H54 (cell line): ENCODE measurements around the gene SPEG.

Experiments
- DNase-seq: peaks from one replicate; pipeline ENCODE4 v3.0.0; 2011; ENCODE audit warnings: low spot score, mixed read lengths; ENCODE audit not compliant: insufficient read length
- FAIRE-seq: peaks from 3 replicates; lab custom pipeline; 2011; peaks lifted over from hg19 to GRCh38; lab: Jason Lieb, UNC
- POLR2A ChIP-seq: IDR thresholded peaks from 2 replicates; pipeline ENCODE4 v1.6.1; 2011; ENCODE audit warnings: low read depth, mild to moderate bottlenecking, low read length

SPEG gene

GRCh38 chr2:219447242-219448098, 12.8 kb downstream of the SPEG start:
- DNase-seq (no peak), FAIRE-seq (no peak)
- no peak for TF ChIP-seq POLR2A

- no peak for TF ChIP-seq POLR2A
- DNase-seq: no peak
- FAIRE-seq: no peak
Observed at GRCh38 chr2:219448099-219448775, 13.6 kb downstream of the SPEG start.

DNA sequence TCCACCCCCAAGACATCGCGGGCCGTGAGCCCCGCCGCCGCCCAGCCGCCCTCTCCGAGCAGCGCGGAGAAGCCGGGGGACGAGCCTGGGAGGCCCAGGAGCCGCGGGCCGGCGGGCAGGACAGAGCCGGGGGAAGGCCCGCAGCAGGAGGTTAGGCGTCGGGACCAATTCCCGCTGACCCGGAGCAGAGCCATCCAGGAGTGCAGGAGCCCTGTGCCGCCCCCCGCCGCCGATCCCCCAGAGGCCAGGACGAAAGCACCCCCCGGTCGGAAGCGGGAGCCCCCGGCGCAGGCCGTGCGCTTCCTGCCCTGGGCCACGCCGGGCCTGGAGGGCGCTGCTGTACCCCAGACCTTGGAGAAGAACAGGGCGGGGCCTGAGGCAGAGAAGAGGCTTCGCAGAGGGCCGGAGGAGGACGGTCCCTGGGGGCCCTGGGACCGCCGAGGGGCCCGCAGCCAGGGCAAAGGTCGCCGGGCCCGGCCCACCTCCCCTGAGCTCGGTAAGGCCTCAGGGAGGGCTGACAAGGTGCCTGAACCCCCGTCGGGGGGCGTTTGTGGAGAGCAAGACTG, 14.2 kb downstream of the SPEG start:
- TF ChIP-seq POLR2A: no peak
- no peak for FAIRE-seq
- no peak for DNase-seq

DNA sequence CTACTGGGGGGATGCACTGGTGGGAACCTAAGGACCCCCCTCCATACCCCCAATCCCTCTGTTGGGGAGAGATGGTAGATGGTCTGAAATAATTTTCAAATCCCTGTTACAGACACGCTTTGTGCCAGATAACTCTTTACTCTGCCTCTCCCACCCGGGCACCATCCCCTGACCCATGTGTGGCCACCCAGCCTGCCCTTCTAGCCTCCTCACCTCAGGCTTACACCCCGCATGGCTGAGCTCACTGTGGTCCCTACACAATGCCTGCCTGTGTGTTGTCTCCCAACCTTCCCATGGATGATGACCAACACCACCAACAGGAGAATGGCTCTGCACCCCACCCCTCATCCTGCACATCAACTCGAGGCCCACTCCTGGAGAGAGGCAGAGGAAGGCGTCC, 15.0 kb downstream of the SPEG start:
- FAIRE-seq: no peak
- no peak for TF ChIP-seq POLR2A
- no peak for DNase-seq

DNA sequence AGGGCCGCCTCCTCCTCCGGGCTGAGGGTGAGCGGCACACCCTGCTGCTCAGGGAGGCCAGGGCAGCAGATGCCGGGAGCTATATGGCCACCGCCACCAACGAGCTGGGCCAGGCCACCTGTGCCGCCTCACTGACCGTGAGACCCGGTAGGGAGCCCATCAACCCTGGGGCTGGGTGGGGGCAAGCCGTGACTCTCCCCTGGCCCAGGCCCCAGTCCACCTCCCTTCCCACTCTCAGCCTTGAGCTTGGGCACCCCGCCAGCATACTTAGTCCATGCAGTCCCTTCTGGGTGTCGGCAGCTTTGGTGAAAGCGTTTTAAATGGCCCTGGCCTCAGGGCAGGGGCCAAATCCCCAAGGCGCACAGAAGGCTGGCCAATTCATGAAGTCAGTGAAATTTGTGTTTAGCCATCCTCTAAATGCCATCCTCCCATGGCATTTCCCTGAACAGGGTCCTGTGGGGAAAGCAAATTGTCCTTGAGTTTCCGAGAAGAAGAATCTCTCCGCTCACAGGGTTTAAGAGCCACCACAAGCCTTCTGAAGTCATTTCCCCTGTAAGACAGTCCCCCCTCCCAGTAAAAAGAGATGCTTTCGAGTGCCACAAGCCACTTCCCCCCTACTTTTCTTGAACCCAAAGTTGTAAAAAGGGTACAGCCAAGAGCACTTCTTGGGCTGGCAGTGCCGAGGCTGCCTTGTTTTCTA, 17.2 kb downstream of the SPEG start:
- no peak for DNase-seq
- no peak for TF ChIP-seq POLR2A
- no peak for FAIRE-seq

DNA sequence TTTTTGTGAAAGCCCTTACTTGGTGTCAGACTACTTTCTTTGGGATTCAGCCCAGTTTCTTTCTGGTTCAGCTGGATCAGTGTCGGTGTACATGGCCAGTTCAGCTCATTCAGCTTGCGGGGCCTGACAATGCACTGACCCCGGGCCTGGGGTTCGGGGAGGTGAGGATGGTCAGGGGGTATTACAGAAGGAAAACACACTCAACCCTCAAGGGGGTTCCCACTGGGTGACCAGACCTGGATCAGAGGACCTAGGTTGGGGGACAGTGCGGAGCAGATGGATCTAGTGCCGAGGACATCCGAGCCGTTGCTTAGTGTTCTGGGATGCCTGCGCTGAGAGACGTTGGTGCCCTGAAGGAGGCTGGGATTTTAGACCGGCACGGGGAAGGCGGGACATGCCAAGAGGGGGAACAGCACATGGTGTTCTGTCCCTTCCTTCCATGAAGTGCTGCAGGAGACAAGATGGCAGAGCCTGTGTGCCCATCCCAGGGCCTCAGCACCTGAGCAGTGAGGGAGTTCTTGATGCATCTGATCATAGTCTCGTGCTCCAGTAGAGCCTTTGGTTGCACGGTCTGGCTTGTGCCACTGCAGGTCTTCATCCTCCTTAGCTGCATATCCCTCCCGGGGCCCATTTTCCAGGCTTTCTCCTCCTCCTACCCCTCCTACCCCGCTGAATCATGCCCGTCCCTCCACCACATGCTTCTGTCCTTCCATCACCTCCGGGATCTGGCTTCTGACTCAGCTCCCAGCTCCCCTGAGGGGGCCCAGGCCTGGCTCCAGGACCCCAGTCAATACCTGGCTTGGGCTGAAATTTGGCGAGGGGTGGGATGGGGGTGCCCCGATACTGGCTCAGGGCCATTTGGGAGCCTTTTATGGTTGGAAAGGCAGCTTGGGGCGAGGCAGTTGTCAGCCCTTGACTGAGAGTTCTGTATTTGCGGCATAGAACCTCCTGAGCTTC, 18.0 kb downstream of the SPEG start:
- DNase-seq (peak; percentile 99), FAIRE-seq (peak; percentile 74)

GRCh38 chr2:219453671-219454590, 19.3 kb downstream of the SPEG start:
- no peak for TF ChIP-seq POLR2A
- DNase-seq: no peak
- no peak for FAIRE-seq

More for the DNA sequence above, 18.0 kb downstream of the SPEG start:
- no peak for TF ChIP-seq POLR2A

DNA sequence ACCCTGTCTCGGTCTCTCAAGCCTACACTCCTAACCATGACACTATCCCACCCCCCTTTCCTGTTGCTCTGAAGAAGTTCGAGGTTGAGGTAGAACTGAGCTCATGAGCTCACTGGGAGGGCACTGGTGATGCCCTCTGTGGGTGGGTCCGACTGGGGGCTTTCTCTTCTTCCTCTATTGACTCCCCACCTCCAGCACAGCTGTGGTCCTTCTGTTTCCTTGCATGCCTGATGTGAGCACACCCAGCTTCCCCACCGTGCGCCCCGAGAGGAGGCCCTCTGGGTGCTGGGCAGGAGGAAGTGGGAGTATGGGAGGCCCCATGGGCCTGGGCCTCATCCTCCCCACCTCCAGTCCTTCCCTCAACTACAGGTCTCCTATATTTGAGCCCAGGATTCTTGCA, 20.9 kb downstream of the SPEG start:
- no peak for FAIRE-seq
- TF ChIP-seq POLR2A: no peak

DNA sequence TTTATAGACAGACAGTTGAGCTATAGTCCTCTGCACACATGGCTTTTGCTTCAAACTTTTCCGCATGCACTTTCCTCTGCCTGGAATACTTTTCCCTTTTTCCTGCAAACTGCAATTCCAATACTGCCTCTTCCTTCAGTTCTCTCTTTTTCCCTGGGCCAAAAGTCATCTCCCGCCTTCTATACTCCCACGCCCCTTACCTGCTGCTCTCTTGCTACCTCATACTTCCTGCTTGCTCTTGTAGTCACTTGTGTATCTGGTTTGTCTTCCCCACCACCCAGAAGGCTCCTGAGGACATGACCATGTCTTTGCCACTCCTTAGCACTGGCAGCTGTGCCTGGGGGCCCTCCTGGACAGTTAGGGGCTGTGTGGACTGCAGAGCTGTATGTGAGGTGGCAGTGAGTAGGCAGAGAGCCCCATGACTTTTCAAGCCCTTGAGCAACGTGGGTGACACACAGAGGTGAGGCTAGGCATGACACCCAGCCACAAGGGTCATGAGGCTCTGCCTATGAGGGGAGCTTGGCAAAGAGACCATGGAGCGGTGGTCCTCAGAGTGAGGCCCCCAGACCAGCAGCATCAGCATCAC, 23.2 kb downstream of the SPEG start:
- TF ChIP-seq POLR2A: no peak
- no peak for FAIRE-seq

More for the DNA sequence above, 20.9 kb downstream of the SPEG start:
- no peak for DNase-seq

GRCh38 chr2:219458996-219459395, 24.4 kb downstream of the SPEG start:
- no peak for TF ChIP-seq POLR2A
- FAIRE-seq (no peak), DNase-seq (no peak)

More for the DNA sequence above, 23.2 kb downstream of the SPEG start:
- no peak for DNase-seq
